ENCODE data around the gene RND1. TPM values are rescaled to one million over a fixed set of nuclear protein-coding genes. Genes with fewer than 3 reads are reported as not detected.

Gene RND1
- total and polyA plus RNA-seq, 2 of the 8 experiments (the other 6 are each of a cell fraction or from before 2014, with no cell fraction given) = 15.8 to 17.1 TPM

DNA sequence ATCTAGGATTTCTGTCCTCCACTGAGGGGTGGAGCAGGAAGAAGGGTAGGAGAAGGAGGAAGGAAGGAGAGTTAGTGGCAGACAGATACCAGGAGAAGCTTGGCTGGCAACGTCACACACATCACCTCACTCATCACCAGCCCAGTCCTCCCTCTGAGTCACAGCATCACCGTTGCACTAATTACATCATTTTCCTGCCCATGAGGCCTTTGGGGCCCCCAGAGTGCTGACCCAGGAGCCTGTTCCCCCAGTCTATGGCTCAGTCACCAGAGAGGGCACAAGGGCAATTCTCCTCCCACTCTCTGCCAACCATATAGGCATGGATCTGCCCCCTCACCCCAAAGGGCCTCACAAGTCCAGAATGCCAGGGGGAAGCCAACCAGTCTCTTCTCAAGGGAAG, 4.6 kb downstream of the RND1 start:
- ChIA-PET POLR2A (ENCODE audit: partially characterized antibody) (interaction anchor here (0.9 to 22.9 kb wide), 6 partner anchors 7 to 79 kb away, joined by 3 to 651 read pairs (median 4); partner anchors contain the start of gene DDX23), CTCF (ENCODE audit: partially characterized antibody) (interaction anchor here (0.7 to 26.4 kb wide), 7 partner anchors 7 to 127 kb away, joined by 3 to 678 read pairs (median 3); partner anchors contain the start of genes DDX23 and FKBP11)
- no peak overlapping the region for H4K8ac ChIP-seq (ENCODE audit: extremely low read depth, insufficient read depth, low read length)
- H2BK12ac ChIP-seq (ENCODE audit: low read depth, low read length) = no peak overlapping the region
- H3K36me3 ChIP-seq (ENCODE audit: control insufficient read depth in 2 of 4, insufficient read depth in 4 of 4, low read length in 3 of 4) = peaks cover 22 to 55% (median 34%) of the 10 kb centered on the region in 4 experiments
- H2BK120ac ChIP-seq (replicated peaks; ENCODE audit: low read depth, low read length) = no peak overlapping the region
- H3K18ac ChIP-seq (ENCODE audit: extremely low read depth, low read length) = no peak overlapping the region
- H3K79me1 ChIP-seq (ENCODE audit: low read depth, low read length) = no peaks in the 10 kb centered on the region; the same call in 1 of the 2 replicates
- no peak overlapping the region for H2BK20ac ChIP-seq (ENCODE audit: low read length)
- no peak overlapping the region for H3K14ac ChIP-seq (ENCODE audit: insufficient read length)
- TF ChIP-seq POLR2AphosphoS5 (IDR thresholded peaks at IDR 0.05; ENCODE audit: low read depth, low read length) = peak; percentile 24; the same call in 1 of the 2 replicates
- no peak for TF ChIP-seq CEBPB (IDR thresholded peaks at IDR 0.05; ENCODE audit: low read depth, low read length)
- H3K4me3 ChIP-seq (ENCODE audit: extremely low read depth in 1 of 4, insufficient read depth in 2 of 4, low read depth in 3 of 4, low read length in 4 of 4) = no peak overlapping the region
- H3K23ac ChIP-seq (ENCODE audit: insufficient read length) = no peak overlapping the region
- no peak overlapping the region for H2AFZ ChIP-seq (ENCODE audit: low read length)
- H3K56ac ChIP-seq (replicated peaks; ENCODE audit: insufficient read length, low read depth, low read length) = no peak overlapping the region
- no peak overlapping the region for H4K91ac ChIP-seq (replicated peaks; ENCODE audit: insufficient read length, low read length)
- H3K79me2 ChIP-seq (ENCODE audit: control insufficient read depth in 1 of 2, insufficient read depth in 2 of 2, low read length in 2 of 2) = peaks cover 3 to 33% of the 10 kb centered on the region in 2 experiments; a peak in 3 of 4 replicates
- peaks cover 5 to 24% (median 18%) of the 10 kb centered on the region in 4 experiments for H3K4me1 ChIP-seq (replicated peaks in 1 of 4; ENCODE audit: control insufficient read depth in 3 of 4, insufficient read depth in 4 of 4, low read length in 3 of 4)
- no peaks in the 10 kb centered on the region for H3K9me3 ChIP-seq (ENCODE audit: insufficient read depth in 2 of 2, low read depth in 1 of 2, low read length in 1 of 2)
- H3K4ac ChIP-seq (replicated peaks; ENCODE audit: insufficient read length, low read depth, low read length) = no peak overlapping the region
- no peak overlapping the region for H3K27ac ChIP-seq (ENCODE audit: low read depth, low read length)
- no peaks in the 10 kb centered on the region for H3K27me3 ChIP-seq (replicated peaks in 1 of 4; ENCODE audit: control insufficient read depth in 3 of 4, extremely low read depth in 1 of 4, insufficient read depth in 3 of 4, low read length in 3 of 4)
- WGBS, 2 experiments (ENCODE audit: extremely low coverage in 1 of 2, insufficient coverage in 1 of 2, insufficient read length in 1 of 2, insufficient replicate concordance in 2 of 2, low coverage in 1 of 2, low lambda C conversion rate in 2 of 2, missing lambda C conversion rate in 1 of 2) = 73% methylated on average over 2 of the region's 2 CpGs; no CpG with 5 or more reads in 1 of the 2 experiments
- no peak overlapping the region for H4K5ac ChIP-seq (ENCODE audit: insufficient read length, low read depth, low read length)
- no peak overlapping the region for H3K4me2 ChIP-seq (ENCODE audit: insufficient read depth in 1 of 2, low read depth in 2 of 2, low read length in 2 of 2)
- H2AK5ac ChIP-seq (ENCODE audit: low read depth, low read length) = no peak overlapping the region
- DNase-seq (ENCODE audit: low read depth in 1 of 2, low spot score in 2 of 2) (no peak), FAIRE-seq (no peak)
- no peak overlapping the region for H2BK15ac ChIP-seq (ENCODE audit: low read length)
- H4K20me1 ChIP-seq (replicated peaks in 1 of 2; ENCODE audit: control insufficient read depth in 1 of 2, insufficient read depth in 2 of 2, low read length in 2 of 2) = peaks cover 12 to 23% of the 10 kb centered on the region in 2 experiments
- no peak overlapping the region for H2BK5ac ChIP-seq (ENCODE audit: low read depth, low read length)
- no peak overlapping the region for H3K9ac ChIP-seq (replicated peaks in 1 of 4; ENCODE audit: extremely low read depth in 1 of 4, low read depth in 3 of 4, low read length in 3 of 4)
- peaks cover 10% of the 10 kb centered on the region for H3K23me2 ChIP-seq (ENCODE audit: low read depth, low read length)
